HT-29 (cell line): ENCODE data around the gene NUP43. TPM values are rescaled to one million over a fixed set of nuclear protein-coding genes. Genes with fewer than 3 reads are reported as not detected.
"Not testable (repeated sequence)": the region's sequence is repeated elsewhere in the genome, so short reads cannot be mapped to it uniquely, and the experiment has no call there.

ENCODE experiments used
- DNase-seq: peaks from one replicate; pipeline ENCODE4 v3.0.0-alpha.2; 2015; ENCODE audit warnings: low spot score
- total RNA-seq: library from RNA; depleted of rRNA; stranded (reverse); fragments of >200 nt; shearing (Covaris generic); gene quantifications from 2 replicates; pipeline ENCODE4 v1.2.3, GENCODE V29; 2014

The NUP43 gene
- total RNA-seq, 1 experiment from 2014 or later: 15.0 TPM

DNA sequence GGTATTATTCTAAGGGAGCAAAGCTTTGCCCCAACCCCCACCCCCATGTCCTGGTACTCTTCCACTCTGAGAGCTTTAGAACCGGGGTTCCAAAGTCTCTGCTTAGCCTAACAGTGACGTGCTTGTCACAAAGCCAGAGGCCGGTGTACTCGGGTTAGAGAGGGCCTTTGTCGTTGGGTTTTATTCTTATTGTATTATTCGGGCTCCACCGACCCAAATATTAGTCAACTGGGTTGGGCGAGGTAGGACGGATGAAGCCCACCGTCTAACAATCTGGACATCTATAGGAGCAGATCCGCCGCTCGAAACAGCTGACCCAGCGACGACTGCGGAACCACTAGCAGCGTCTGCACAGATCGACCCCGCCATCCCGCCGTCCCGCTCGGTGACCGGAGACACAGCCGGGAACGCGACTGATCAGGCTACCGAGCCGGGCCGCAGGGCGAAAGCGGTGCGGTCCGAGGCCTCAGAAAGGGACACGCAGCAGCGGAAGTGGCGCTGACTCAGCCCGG is 2.8 kb upstream of the NUP43 start:
- DNase-seq: not testable (repeated sequence)

DNA sequence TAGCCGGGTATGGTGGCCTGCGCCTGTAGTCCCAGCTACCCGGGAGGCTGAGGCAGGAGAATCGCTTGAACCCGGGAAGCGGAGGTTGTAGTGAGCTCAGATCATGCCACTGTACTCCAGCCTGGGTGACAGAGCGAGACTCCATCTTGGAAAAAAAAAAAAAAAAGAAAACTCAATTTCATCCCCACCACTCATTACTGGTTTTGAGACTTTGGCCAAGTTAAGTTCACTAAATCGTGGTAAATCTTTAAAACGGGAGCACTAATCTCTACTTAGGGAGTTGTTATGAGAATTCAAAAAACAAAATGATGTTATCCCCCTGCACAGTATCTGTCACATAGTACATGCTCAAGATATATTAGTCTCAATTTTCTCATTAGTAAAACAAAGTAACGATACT is 1.1 kb downstream of the NUP43 start:
- not testable (repeated sequence) for DNase-seq

DNA sequence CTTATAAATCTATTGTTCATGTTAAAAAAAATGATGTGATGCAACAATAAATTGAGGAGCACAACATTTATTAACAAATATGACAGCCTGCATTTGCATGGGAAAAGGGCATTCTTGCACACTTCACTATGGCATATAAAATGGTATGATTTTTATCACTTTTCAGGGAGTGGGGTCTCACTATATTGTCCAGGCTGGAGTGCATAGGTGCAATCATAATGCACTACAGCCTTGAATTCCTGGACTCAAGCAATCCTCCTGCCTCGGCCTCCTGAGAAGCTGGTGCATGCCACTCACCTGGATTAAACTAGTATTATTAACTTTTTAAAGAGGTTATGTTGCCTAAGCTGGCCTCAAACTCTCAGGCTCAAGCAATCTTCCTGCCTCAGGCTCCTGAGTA is 11.4 kb downstream of the NUP43 start:
- no peak for DNase-seq

DNA sequence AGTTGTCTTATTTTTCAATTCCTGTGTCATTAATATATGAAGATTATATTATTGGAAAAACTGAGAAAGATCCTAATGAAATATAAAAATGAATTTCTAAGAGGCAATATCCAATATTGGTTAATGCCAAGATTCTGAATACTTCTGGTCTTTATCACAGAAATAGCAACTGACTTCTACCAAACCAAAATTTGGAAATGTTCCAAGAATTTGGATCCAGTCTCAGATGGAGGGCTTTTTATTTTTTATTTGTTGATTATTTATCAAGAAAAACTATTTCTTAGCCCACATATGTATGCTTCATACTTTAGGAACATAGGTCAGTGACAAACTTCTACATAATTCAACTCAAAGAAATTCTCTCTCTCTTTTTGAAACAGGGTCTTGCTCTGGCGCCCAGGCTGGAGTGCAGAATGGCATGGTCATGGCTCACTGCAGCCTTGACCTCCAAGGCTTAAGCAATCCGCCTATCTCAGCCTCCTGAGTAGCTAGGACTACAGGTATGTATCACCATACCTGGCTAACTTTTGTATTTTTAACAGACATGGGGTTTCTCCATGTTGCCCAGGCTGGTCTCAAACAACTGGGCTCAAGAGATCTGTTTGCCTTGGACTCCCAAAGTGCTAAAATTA is 13.1 kb downstream of the NUP43 start:
- DNase-seq: no peak

- no peak for DNase-seq
Observed at GRCh38 chr6:149729824-149730223, 16.5 kb downstream of the NUP43 start.

DNA sequence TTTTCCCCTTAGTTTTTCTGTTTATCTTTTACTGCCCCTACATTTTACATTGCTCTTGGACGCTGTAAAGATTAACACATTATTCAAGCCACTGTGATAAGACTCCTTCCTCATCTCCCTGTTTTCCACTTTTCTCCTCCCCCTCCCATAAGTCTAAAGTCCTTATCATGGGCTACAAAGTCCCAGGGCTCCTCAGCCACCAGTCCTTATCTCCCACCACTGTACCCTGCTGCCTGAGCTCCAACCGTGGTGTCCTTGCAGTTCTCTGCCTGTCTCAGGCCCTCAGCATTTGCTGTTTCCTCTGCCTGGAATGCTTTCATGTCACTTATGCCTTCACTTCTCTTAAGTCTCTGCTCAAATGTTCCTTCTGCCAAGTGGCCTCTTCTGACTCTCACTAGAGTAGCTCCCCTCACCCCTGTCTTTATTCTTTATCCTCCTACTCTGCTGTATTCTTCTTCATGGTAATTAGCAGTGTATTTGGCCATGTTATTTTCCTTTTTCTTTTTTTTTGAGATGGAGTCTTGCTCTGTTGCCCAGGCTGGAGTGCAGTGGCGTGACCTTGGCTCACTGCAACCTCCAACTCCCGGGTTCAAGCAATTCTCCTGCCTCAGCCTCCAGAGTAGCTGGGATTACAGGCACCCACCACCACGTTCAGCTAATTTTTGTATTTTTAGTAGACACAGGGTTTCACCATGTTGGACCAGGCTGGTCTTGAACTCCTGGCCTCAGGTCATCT is 17.7 kb downstream of the NUP43 start:
- DNase-seq: no peak

DNA sequence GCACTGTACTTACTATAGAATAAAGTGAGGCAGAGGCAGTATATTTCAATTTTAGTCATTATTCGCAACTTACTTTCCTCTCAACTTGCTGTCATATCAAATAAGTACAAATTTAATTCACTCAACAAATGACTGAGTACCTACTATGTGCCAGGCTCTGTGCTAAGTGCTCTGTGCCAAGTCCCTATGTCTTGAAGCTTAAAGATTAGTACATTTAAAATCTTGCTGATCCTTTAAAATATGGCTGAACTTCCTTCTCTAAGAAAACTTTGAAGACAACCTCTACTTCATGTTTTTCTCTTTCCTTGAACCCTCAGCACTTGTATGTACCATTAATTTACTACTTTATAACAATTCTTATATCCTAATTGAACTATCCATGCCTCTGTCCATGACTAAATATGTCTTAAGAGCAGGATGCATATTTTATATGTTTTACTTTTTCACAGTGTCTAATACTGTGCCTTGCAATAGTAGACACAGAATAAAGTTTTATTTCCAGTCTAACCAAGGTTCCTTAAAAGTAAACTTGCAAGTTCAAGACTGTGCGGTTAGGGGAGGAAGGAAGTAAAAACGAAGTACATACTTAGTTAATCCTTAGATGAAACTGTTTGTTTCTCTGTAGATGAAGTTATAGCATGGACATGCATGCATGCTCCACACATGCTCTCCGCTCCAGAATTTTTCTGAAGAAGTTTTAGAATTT is 18.4 kb downstream of the NUP43 start:
- no peak for DNase-seq

GRCh38 chr6:149725785-149726184 is 20.5 kb downstream of the NUP43 start:
- no peak for DNase-seq

- DNase-seq: peak; percentile 77
Observed at GRCh38 chr6:149723771-149724417, 22.4 kb downstream of the NUP43 start.

DNA sequence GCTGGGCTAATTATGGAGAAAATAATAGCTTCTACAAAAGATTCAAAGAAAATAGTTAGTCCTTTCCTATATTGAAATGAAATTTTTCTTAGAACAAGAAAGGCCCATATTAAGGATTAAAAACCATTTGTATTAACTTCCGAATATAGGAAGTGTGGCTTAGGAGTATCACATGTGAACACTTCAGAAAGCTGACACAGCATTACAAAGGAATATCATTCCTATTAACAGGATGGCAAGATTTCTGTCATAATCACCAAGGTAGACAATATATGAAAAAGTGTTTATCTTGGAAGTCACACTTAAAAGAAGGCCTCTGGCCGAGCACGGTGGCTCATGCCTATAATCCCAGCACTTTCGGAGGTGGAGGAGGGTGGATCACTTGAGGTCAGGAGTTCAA is 23.1 kb downstream of the NUP43 start:
- DNase-seq: no peak

- no peak for DNase-seq
Observed at GRCh38 chr6:149719531-149719930, 26.8 kb downstream of the NUP43 start.

- DNase-seq: peak; percentile 74
Observed at GRCh38 chr6:149717588-149718458, 28.5 kb downstream of the NUP43 start, which contains the start of gene LATS1. LATS1 (minus strand) TSS chr6:149718101; CDS start chr6:149702126, 15,975 bp downstream.

DNA sequence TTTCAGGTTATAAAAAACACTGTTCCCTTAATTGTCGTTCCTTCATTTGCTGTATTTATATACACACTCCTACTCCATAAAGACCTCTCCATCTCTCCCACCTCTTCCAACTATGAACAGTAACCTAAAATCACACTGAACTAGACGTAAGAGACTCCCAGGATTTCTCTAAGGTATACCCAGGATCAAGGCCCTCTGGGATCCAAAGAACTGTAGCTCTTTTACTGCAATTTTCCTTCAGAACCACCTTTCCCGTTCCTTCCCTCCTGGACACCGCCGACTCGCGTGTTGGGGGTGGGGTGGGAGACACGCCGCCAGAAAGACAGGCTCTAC is 29.1 kb downstream of the NUP43 start:
- no peak for DNase-seq

DNA sequence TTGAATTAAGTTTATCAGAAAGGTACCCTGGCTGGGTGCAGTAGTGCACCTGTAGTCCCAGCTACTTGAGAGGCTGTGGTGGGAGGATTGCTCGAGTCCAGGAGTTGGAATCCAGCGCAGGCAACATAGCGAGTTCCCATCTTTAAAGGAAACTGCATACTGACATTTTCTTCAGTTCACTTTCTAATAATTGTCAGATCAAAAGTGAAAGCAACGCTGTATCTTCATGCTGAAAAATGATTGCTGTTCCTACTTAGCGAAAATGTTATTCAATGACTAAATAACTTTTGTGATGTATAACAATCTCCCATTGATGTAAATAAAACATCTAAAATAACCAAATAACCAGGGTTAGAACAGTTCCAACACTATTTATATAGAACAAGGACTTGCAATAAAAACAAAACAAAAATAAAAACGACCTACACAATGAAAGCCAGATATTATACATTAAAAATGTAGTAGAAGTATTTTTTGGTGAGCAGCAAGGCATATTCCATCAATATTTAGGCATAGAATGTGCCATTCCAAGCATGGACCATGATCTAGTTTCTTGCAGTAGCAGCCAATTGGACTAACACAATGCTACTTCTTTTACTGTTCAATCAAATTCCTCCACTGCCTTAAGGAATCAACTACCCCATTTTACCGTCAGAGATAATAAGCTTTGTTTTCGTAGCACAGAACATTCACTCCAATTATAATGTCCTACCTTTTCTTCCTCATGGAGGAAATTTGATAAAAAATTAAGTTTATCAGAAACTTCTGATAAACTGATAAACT is 30.0 kb downstream of the NUP43 start:
- DNase-seq: no peak

DNA sequence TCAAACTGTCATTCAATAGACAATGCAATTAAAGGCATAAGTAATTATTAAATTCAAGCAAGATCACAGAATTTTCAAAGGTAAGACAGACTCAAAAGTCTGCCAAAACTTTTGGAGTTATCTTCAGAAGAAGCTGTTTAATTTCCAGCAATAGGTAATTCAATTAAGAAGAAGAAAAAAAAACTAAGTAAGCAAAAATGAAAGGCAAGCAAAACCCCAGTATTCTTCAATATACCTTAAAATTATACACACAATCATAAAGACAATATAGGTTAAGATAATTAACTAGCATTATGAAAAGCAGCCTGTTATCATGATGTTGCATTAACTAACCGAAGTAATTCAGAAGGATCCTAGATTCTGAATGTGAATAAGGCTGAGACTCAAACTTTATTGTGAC is 31.9 kb downstream of the NUP43 start:
- no peak for DNase-seq

GRCh38 chr6:149711711-149712110 is 34.6 kb downstream of the NUP43 start:
- DNase-seq: no peak

- DNase-seq: no peak
Observed at GRCh38 chr6:149701714-149702113, 44.6 kb downstream of the NUP43 start.

DNA sequence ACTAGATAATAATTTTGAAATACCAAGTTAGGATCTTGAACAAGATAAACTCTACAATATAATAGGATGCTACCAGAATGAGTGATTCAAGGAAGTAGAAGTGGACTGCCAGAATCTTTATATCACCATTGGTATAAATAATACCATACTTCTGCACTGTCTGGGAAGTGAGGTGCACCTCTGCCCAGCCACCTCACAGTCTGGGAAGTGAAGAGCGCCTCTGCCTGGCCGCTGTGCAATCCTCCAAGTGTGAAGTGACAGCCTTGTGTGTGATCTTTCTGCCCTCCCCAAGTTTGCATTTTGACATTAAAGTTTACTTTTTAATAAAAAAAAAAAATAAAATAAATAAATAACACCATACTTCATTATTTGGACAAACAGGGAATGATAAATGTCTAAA is 47.2 kb downstream of the NUP43 start:
- DNase-seq: no peak

DNA sequence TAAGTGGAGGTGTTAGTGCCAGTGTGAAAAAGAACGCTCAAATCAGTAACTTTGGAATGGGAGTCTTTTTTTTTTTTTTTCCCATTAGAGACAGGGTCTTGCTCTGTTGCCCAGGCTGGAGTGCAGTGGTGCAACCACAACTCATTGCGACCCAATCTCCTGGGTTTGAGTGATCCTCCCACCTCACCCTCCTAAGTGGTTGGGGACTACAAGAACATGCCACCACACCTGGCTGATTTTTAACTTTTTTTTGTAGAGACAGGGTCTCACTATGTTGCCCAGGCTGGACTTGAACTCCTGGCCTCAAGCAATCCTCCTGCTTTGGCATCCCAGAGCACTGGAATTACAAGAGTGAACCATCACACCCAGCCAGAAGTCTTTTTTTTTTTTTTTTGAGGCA is 48.2 kb downstream of the NUP43 start:
- no peak for DNase-seq

GRCh38 chr6:149696901-149697300 is 49.4 kb downstream of the NUP43 start:
- DNase-seq: no peak
